ENCODE measurements around the gene GSS.
"Not testable (repeated sequence)": the region's sequence is repeated elsewhere in the genome, so short reads cannot be mapped to it uniquely, and the experiment has no call there.

Gene GSS

GRCh38 chr20:34907616-34908469 lies 47.8 kb downstream of the GSS start:
- DNase-seq (ENCODE audit: low read depth) = no peak

- no peak for DNase-seq (ENCODE audit: low read depth)
These were observed 51.4 kb downstream of the GSS start for GRCh38 chr20:34904202-34904621.

- DNase-seq (ENCODE audit: low read depth) = not testable (repeated sequence)
These were observed 56.9 kb downstream of the GSS start for GRCh38 chr20:34898731-34899130.

- DNase-seq (ENCODE audit: low read depth) = not testable (repeated sequence)
These were observed 57.5 kb downstream of the GSS start for GRCh38 chr20:34898129-34898528.

GRCh38 chr20:34896086-34896621 lies 59.5 kb downstream of the GSS start:
- DNase-seq (ENCODE audit: low read depth) = no peak

GRCh38 chr20:34895465-34895864 lies 60.1 kb downstream of the GSS start:
- DNase-seq (ENCODE audit: low read depth) = no peak

- DNase-seq (ENCODE audit: low read depth) = no peak
These were observed 60.9 kb downstream of the GSS start for GRCh38 chr20:34894723-34895122.

GRCh38 chr20:34892671-34893070 lies 62.9 kb downstream of the GSS start:
- no peak for DNase-seq (ENCODE audit: low read depth)

GRCh38 chr20:34891166-34892062 lies 64.2 kb downstream of the GSS start:
- DNase-seq (ENCODE audit: low read depth) = no peak

- no peak for DNase-seq (ENCODE audit: low read depth)
These were observed 67.1 kb downstream of the GSS start for GRCh38 chr20:34888468-34888867.

- DNase-seq (ENCODE audit: low read depth) = no peak
These were observed 68.6 kb downstream of the GSS start for GRCh38 chr20:34887023-34887422.

- no peak for DNase-seq (ENCODE audit: low read depth)
These were observed 69.5 kb downstream of the GSS start for GRCh38 chr20:34886122-34886521.

- DNase-seq (ENCODE audit: low read depth) = no peak
These were observed 71.3 kb downstream of the GSS start for GRCh38 chr20:34884260-34884659.

GRCh38 chr20:34883809-34884208 lies 71.8 kb downstream of the GSS start:
- DNase-seq (ENCODE audit: low read depth) = no peak

GRCh38 chr20:34883087-34883688 lies 72.4 kb downstream of the GSS start:
- DNase-seq (ENCODE audit: low read depth) = no peak

GRCh38 chr20:34881689-34882088 lies 73.9 kb downstream of the GSS start:
- DNase-seq (ENCODE audit: low read depth) = no peak

GRCh38 chr20:34880971-34881370 lies 74.6 kb downstream of the GSS start:
- not testable (repeated sequence) for DNase-seq (ENCODE audit: low read depth)

GRCh38 chr20:34880215-34880850 lies 75.3 kb downstream of the GSS start:
- DNase-seq (ENCODE audit: low read depth) = no peak

Measured in activated T-helper 9 cell treated with anti-CD3 and anti-CD28 coated beads, Interleukin-2, amount 50 U/mL, for 16 hours (primary cell).